T-helper 2 cell treated with Interferon-gamma antibody and Interleukin-4, amounts not matched to agents 100 ng/mL and 5 ng/mL, for 36 hours (primary cell): ENCODE results near the gene TMEM245. TPM values are rescaled to one million over a fixed set of nuclear protein-coding genes. Genes with fewer than 3 reads are reported as not detected.

Experiments used
- intact Hi-C: fragments of 100-400 bp; cut with micrococcal nuclease; formaldehyde crosslinking; loops from one replicate; pipeline ENCODE4 v1.15.1; 2023
- total RNA-seq: library from RNA; stranded (reverse); gene quantifications from 2 replicates; pipeline ENCODE4 v1.2.3, GENCODE V29; 2022

The TMEM245 gene
- total RNA-seq, 1 donor from 2014 or later: 33.5 TPM

DNA sequence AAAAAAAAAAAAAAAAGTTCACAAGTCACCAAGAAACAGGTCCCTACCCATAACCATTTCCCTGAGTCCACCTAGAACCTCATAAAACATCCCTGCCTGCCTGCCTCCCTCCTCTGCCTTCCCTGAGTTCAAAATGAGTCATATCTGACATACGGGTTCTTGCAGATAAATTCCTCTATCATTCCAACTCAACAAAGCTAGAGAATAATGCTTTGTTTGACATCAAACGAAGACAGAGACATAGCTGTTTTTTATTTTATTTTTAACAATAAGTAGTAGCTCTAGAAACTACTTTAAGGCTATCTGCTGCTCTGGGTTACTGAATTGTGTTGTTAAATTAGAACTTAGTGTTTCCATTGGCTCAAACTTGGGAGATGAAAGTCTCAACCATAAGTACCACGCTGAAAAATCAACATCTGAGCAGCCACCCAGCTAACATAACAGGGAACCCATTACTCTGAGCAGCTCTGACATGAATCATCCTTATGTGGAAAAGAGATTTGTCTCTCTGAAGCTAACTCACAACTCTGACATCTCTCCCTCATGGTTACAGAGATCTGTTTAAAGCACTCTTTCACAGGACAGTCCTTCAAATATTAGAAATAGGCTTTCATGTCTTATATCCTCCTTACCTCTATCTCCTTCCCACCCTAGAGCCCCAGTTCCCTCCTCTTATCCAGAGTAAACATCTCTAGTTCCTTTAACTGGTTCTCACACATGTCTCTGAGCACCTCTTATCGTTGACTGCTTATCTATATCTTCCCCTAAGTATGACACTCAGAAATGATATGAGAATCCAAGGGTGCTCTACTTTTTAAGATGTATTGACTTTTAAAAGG lies 12.1 kb downstream of the TMEM245 start:
- intact Hi-C loops: loop anchor here (10.0 kb wide), 1 partner anchor 1147 kb away; the partner anchor contains the start of gene TXN

GRCh38 chr9:109101810-109102209 lies 17.9 kb downstream of the TMEM245 start:
- intact Hi-C loops: loop anchor here (1.0 to 10.0 kb wide), 5 partner anchors 8 to 1153 kb away; partner anchors contain the start of genes CTNNAL1 and TXN

- intact Hi-C loops: loop anchor here (1.0 to 10.0 kb wide), 5 partner anchors 9 to 1154 kb away; partner anchors contain the start of genes CTNNAL1 and TXN
Measured at GRCh38 chr9:109101202-109101595, 18.5 kb downstream of the TMEM245 start.

GRCh38 chr9:109100543-109101201 lies 19.1 kb downstream of the TMEM245 start:
- intact Hi-C loops: loop anchor here (1.0 to 10.0 kb wide), 5 partner anchors 10 to 1154 kb away; partner anchors contain the start of genes CTNNAL1 and TXN

- intact Hi-C loops: no loop called here
Measured at GRCh38 chr9:109098960-109099308, 20.8 kb downstream of the TMEM245 start.

- intact Hi-C loops: no loop called here
Measured at GRCh38 chr9:109098171-109098959, 21.4 kb downstream of the TMEM245 start.

- intact Hi-C loops: no loop called here
Measured at GRCh38 chr9:109097146-109097545, 22.6 kb downstream of the TMEM245 start.

- intact Hi-C loops: no loop called here
Measured at GRCh38 chr9:109095321-109095720, 24.4 kb downstream of the TMEM245 start.

GRCh38 chr9:109094268-109094667 lies 25.5 kb downstream of the TMEM245 start:
- intact Hi-C loops: no loop called here

DNA sequence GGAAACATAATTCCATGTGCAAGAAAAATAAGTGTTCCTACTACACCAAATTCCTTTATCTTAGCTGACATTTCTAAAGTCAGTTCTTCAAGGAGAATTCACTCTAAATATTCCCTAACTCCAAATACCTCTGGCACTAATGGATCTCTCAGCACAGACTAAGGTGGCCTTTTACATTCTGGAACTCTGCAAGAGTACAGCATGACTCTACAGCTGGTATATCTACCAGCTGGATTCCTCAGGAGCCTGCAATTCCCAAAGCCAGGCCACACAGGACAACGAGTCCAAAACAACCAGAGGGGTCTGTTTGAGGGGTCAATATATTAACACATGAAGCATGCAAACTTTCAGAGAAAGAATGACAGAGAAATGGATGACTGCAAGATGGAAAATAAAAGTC lies 27.2 kb downstream of the TMEM245 start:
- intact Hi-C loops: no loop called here

DNA sequence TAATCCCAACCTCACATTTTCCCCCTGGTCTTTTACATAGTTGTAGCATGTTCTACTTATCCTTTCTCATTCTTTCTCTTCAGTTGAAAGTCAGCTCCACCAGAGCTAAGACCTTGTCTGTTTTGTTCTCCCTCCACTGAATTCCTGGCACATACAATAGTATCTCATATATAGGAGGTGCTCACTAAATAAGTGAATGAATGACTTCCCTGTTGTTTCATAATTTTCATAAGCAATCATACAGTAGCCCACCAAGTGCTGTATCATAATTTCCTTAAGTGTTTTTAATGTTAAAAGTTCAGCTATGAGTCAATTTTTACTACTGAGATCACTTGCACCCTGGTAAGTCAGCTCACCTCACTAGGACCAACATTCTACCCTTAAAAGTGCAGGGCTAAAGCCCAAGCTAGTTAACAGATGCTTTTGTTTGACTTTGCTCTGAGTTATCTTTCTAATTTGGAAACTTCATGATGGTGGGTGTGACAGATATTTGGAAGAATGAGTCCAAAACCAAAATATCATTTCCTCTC lies 27.6 kb downstream of the TMEM245 start:
- intact Hi-C loops: no loop called here

- intact Hi-C loops: no loop called here
Measured at GRCh38 chr9:109088221-109088620, 31.5 kb downstream of the TMEM245 start.

- intact Hi-C loops: no loop called here
Measured at GRCh38 chr9:109087795-109088194, 32.0 kb downstream of the TMEM245 start.

DNA sequence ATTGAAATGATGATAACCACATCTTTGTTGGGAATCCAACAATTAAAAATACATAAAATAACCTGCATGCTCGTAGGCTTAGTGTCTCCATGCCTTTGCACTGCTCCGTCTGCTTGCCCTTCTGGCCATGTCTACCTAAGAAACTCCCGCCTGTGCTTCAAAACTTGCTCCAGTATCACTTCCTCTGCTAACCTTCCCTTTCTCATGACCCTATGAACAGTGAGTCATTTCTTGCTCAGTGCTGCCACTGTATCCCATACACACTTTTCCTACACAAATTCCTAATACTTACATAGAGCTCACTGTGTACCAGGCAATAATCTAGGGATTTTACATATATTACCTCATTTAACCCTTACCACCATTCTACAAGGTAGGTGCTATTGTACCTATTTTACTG lies 33.5 kb downstream of the TMEM245 start:
- intact Hi-C loops: no loop called here

GRCh38 chr9:109085510-109085909 lies 34.2 kb downstream of the TMEM245 start:
- intact Hi-C loops: no loop called here

DNA sequence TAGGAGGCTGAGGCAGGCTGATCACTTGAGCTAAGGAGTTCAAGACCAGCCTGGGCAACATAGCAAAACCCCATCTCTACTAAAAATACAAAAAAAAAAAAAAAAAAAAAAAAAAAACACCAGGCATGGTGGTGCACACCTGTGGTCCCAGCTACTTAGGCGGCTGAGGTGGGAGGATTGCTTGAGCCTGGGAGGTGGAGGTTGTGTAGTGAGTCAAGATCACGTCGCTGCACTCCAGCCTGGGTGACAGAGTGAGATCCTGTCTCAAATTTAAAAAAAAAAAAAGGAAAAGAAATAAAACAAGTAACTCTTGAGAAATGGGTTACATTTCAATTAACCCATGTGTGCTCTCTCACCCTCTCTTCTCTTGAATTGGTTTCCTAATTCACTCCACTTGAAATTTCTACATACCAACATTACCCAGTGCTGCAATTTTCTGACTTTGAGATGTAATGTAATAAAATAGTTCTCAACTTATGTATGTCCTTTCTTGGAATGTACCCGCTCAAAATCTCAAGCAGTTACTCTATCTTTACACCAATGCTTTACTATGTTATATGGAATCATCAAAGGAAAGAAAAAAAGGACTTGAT lies 35.8 kb downstream of the TMEM245 start:
- intact Hi-C loops: no loop called here

- intact Hi-C loops: no loop called here
Measured at GRCh38 chr9:109083141-109083540, 36.6 kb downstream of the TMEM245 start.

- intact Hi-C loops: no loop called here
Measured at GRCh38 chr9:109082091-109082620, 37.6 kb downstream of the TMEM245 start.

- intact Hi-C loops: no loop called here
Measured at GRCh38 chr9:109074236-109074889, 45.4 kb downstream of the TMEM245 start.

GRCh38 chr9:109072821-109073435 lies 46.8 kb downstream of the TMEM245 start:
- intact Hi-C loops: no loop called here
